ENCODE results near the gene GALNTL6.

- TF ChIP-seq NCOA2 (IDR thresholded peaks at IDR 0.05; ENCODE audit: partially characterized antibody in 2 of 2) (no peak), NFIC (IDR thresholded peaks at IDR 0.05) (no peak), RAD21 (CRISPR knock-in tag; conservative IDR thresholded peaks at IDR 0.05 in 1 of 2, IDR thresholded peaks at IDR 0.05 in 1 of 2) (peak; percentile 69 to 86), KLF10 (CRISPR knock-in tag; IDR thresholded peaks at IDR 0.05) (no peak), IRF9 (tag; IDR thresholded peaks at IDR 0.05) (no peak), ATF4 (CRISPR knock-in tag; IDR thresholded peaks at IDR 0.05) (no peak), MAFK (IDR thresholded peaks at IDR 0.05; ENCODE audit: low read length) (no peak), EZH2 (IDR thresholded peaks at IDR 0.05; ENCODE audit: borderline replicate concordance, low read depth, low read length) (no peak), CREM (IDR thresholded peaks at IDR 0.05; ENCODE audit: low read depth) (no peak)
- TF ChIP-seq, protein P1, sequence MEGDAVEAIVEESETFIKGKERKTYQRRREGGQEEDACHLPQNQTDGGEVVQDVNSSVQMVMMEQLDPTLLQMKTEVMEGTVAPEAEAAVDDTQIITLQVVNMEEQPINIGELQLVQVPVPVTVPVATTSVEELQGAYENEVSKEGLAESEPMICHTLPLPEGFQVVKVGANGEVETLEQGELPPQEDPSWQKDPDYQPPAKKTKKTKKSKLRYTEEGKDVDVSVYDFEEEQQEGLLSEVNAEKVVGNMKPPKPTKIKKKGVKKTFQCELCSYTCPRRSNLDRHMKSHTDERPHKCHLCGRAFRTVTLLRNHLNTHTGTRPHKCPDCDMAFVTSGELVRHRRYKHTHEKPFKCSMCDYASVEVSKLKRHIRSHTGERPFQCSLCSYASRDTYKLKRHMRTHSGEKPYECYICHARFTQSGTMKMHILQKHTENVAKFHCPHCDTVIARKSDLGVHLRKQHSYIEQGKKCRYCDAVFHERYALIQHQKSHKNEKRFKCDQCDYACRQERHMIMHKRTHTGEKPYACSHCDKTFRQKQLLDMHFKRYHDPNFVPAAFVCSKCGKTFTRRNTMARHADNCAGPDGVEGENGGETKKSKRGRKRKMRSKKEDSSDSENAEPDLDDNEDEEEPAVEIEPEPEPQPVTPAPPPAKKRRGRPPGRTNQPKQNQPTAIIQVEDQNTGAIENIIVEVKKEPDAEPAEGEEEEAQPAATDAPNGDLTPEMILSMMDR (IDR thresholded peaks at IDR 0.05 in 2 of 3, conservative IDR thresholded peaks at IDR 0.05 in 1 of 3; ENCODE audit: insufficient read depth in 2 of 3, low read depth in 1 of 3, low read length in 3 of 3) = peak; percentile 38 to 66 (median 50); a peak in 5 of 6 replicates
- TF ChIP-seq, protein P2, sequence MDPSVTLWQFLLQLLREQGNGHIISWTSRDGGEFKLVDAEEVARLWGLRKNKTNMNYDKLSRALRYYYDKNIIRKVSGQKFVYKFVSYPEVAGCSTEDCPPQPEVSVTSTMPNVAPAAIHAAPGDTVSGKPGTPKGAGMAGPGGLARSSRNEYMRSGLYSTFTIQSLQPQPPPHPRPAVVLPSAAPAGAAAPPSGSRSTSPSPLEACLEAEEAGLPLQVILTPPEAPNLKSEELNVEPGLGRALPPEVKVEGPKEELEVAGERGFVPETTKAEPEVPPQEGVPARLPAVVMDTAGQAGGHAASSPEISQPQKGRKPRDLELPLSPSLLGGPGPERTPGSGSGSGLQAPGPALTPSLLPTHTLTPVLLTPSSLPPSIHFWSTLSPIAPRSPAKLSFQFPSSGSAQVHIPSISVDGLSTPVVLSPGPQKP (CRISPR knock-in tag; IDR thresholded peaks at IDR 0.05) = no peak
These were observed 389.4 kb downstream of the GALNTL6 start for GRCh38 chr4:172202480-172203076.

Measured in K562 (cell line).